PC-9 (cell line): ENCODE data around the gene EPHB1.

Experiments used
- CTCF ChIP-seq: fragments of 200-600 bp; sonication (generic); conservative IDR thresholded peaks from 2 replicates; pipeline ENCODE4 v1.6.1; 2017; ENCODE audit warnings: mixed run types, antibody characterized with exemption, mild to moderate bottlenecking, moderate library complexity
- EZH2 ChIP-seq: fragments of 200-600 bp; sonication (generic); IDR thresholded peaks from 2 replicates; pipeline ENCODE4 v1.8.0; 2017; ENCODE audit warnings: antibody characterized with exemption, low read depth

- TF ChIP-seq EZH2 (no peak), CTCF (no peak)
These were observed 62.8 kb downstream of the EPHB1 start for GRCh38 chr3:134857776-134858362.
